Activated CD8-positive, alpha-beta memory T cell treated with anti-CD3 and anti-CD28 coated beads, Interleukin-2, amount 50 U/mL, for 1 hour (primary cell): ENCODE data around the gene SCFD2.
"Not testable (repeated sequence)": the region's sequence is repeated elsewhere in the genome, so short reads cannot be mapped to it uniquely, and the experiment has no call there.

ENCODE experiments used
- DNase-seq: peaks from one replicate; pipeline ENCODE4 v3.0.0-alpha.2; 2020; ENCODE audit errors: extremely low read depth

SCFD2 gene

GRCh38 chr4:53346392-53346791, 19.5 kb downstream of the SCFD2 start:
- DNase-seq: not testable (repeated sequence)

GRCh38 chr4:53340145-53340544, 25.7 kb downstream of the SCFD2 start:
- not testable (repeated sequence) for DNase-seq

GRCh38 chr4:53334916-53335315, 30.9 kb downstream of the SCFD2 start:
- not testable (repeated sequence) for DNase-seq

- DNase-seq: no peak
These were observed 39.3 kb downstream of the SCFD2 start for GRCh38 chr4:53326535-53326934.

- no peak for DNase-seq
These were observed 43.2 kb downstream of the SCFD2 start for GRCh38 chr4:53322696-53323095.

GRCh38 chr4:53321984-53322289, 43.9 kb downstream of the SCFD2 start:
- no peak for DNase-seq

GRCh38 chr4:53321151-53321983, 44.5 kb downstream of the SCFD2 start:
- DNase-seq: no peak

GRCh38 chr4:53315300-53315699, 50.6 kb downstream of the SCFD2 start:
- DNase-seq: no peak

- no peak for DNase-seq
These were observed 51.6 kb downstream of the SCFD2 start for GRCh38 chr4:53314252-53314651.

GRCh38 chr4:53313510-53313909, 52.4 kb downstream of the SCFD2 start:
- DNase-seq: no peak

GRCh38 chr4:53309321-53310040, 56.4 kb downstream of the SCFD2 start:
- DNase-seq: no peak

GRCh38 chr4:53307819-53308780, 57.8 kb downstream of the SCFD2 start:
- DNase-seq: no peak

GRCh38 chr4:53307210-53307609, 58.7 kb downstream of the SCFD2 start:
- DNase-seq: no peak

- DNase-seq: no peak
These were observed 59.1 kb downstream of the SCFD2 start for GRCh38 chr4:53306729-53307128.

- DNase-seq: not testable (repeated sequence)
These were observed 73.7 kb downstream of the SCFD2 start for GRCh38 chr4:53292209-53292608.

- DNase-seq: no peak
These were observed 84.4 kb downstream of the SCFD2 start for GRCh38 chr4:53281438-53281837.

GRCh38 chr4:53280846-53281245, 85.0 kb downstream of the SCFD2 start:
- DNase-seq: no peak

GRCh38 chr4:53274609-53275268, 91.1 kb downstream of the SCFD2 start:
- no peak for DNase-seq

- no peak for DNase-seq
These were observed 92.1 kb downstream of the SCFD2 start for GRCh38 chr4:53273726-53274125.

GRCh38 chr4:53267026-53267425, 98.8 kb downstream of the SCFD2 start:
- no peak for DNase-seq

GRCh38 chr4:53255986-53256385, 109.9 kb downstream of the SCFD2 start:
- DNase-seq: not testable (repeated sequence)

GRCh38 chr4:53240573-53240972, 125.3 kb downstream of the SCFD2 start:
- DNase-seq: no peak
